Mononuclear cell (primary cell): ENCODE measurements around the gene EIF2AK2. TPM values are rescaled to one million over a fixed set of nuclear protein-coding genes. Genes with fewer than 3 reads are reported as not detected.

Source experiments
- H3K27me3 ChIP-seq: 2 replicates; pipeline ENCODE4 v1.6.0; 2011; ENCODE audit warnings: low read length, control low read depth; ENCODE audit not compliant: insufficient read depth
- H3K4me1 ChIP-seq: 2 replicates; pipeline ENCODE4 v1.5.1; 2011; ENCODE audit warnings: mild to moderate bottlenecking, low read length, control low read depth; ENCODE audit not compliant: insufficient read depth
- H3K4me3 ChIP-seq: 2 replicates; pipeline ENCODE4 v1.5.1; 2011; ENCODE audit warnings: mild to moderate bottlenecking, low read length, moderate library complexity
- H3K9me3 ChIP-seq: 2 replicates; pipeline ENCODE4 v1.5.1; 2011; ENCODE audit warnings: low read depth, mild to moderate bottlenecking, control low read depth, low read length
- total RNA-seq: library from RNA; depleted of rRNA; stranded (reverse); fragments of >200 nt; gene quantifications from one replicate; pipeline ENCODE4 v1.2.3, GENCODE V29; 2012

The EIF2AK2 gene
- total RNA-seq, 1 donor, result 40.8 TPM

GRCh38 chr2:37096568-37096967 is 60.2 kb downstream of the EIF2AK2 start:
- Histone ChIP-seq H3K4me1 (peaks cover 5% of the 10 kb centered on the region), H3K4me3 (no peak overlapping the region), H3K9me3 (no peaks in the 10 kb centered on the region), H3K27me3 (no peaks in the 10 kb centered on the region)

DNA sequence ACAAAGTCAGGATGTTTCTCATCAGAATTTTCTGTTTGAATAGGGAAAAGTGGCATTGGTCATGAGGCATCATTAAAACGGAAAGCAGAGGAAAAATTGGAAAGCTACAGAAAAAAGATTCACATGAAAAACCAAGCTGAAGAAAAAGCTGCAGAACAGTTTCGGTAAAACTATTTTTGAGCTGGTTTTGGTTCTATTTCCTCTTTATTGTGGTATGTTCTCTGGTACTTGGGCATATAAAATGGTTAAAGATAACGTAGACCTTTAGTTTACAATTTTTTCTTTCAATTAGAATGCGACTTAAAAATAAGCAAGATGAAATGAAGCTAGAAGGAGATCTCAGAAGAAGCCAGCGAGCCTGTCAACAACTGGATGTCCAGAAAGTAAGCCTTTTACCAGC is 64.9 kb downstream of the EIF2AK2 start:
- Histone ChIP-seq H3K4me1 (peaks cover 19% of the 10 kb centered on the region), H3K4me3 (no peak overlapping the region), H3K27me3 (no peaks in the 10 kb centered on the region), H3K9me3 (no peaks in the 10 kb centered on the region)

GRCh38 chr2:37090019-37090477 is 66.7 kb downstream of the EIF2AK2 start:
- Histone ChIP-seq H3K9me3 (no peaks in the 10 kb centered on the region), H3K4me3 (no peak overlapping the region), H3K27me3 (no peaks in the 10 kb centered on the region), H3K4me1 (peaks cover 26% of the 10 kb centered on the region)

DNA sequence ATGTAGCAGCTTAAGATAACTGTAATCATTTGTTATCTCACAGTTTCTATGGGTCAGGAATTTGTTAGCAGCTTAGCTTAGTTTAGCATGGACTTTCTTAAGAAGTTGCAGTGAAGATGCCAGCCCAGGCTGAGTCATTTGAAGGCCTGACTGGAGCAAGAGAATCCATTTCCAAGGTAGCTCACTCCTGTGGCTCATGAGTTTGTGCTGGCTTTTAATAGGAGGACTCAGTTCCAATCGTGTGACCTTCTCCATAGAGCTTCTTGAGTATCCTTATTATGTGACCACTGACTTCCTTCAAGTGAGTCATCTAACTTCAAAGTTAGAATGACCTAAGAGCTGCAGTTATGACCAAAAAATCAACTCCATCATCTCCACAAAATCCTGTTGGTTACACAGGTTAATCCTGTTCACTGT is 71.0 kb downstream of the EIF2AK2 start:
- H3K4me1 ChIP-seq, result peaks cover 47% of the 10 kb centered on the region
- H3K9me3 ChIP-seq, result no peaks in the 10 kb centered on the region

DNA sequence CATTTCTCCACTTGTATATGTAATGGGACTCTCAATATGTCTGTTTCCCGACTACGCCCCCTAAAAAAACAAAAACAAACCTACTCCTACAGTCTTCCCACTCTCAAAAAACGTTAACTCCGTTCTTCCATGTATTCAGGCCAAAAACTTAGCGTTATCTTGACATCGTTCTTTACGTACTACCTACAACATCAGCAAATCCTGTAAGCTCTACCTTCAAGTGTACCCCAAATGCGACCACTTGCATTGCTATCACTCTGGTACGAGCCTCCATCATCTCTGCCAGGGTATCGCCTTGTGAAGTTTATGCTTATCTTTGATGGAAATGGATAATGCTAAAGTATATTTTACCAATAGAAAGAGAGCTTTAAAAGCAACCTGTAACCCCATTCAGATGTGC is 72.0 kb downstream of the EIF2AK2 start:
- Histone ChIP-seq H3K4me1 (peaks cover 51% of the 10 kb centered on the region), H3K27me3 (no peaks in the 10 kb centered on the region), H3K4me3 (peak overlapping the region; percentile 88), H3K9me3 (no peaks in the 10 kb centered on the region)

More for the DNA sequence above, 71.0 kb downstream of the EIF2AK2 start:
- no peak overlapping the region for H3K4me3 ChIP-seq
- H3K27me3 ChIP-seq, result no peaks in the 10 kb centered on the region

DNA sequence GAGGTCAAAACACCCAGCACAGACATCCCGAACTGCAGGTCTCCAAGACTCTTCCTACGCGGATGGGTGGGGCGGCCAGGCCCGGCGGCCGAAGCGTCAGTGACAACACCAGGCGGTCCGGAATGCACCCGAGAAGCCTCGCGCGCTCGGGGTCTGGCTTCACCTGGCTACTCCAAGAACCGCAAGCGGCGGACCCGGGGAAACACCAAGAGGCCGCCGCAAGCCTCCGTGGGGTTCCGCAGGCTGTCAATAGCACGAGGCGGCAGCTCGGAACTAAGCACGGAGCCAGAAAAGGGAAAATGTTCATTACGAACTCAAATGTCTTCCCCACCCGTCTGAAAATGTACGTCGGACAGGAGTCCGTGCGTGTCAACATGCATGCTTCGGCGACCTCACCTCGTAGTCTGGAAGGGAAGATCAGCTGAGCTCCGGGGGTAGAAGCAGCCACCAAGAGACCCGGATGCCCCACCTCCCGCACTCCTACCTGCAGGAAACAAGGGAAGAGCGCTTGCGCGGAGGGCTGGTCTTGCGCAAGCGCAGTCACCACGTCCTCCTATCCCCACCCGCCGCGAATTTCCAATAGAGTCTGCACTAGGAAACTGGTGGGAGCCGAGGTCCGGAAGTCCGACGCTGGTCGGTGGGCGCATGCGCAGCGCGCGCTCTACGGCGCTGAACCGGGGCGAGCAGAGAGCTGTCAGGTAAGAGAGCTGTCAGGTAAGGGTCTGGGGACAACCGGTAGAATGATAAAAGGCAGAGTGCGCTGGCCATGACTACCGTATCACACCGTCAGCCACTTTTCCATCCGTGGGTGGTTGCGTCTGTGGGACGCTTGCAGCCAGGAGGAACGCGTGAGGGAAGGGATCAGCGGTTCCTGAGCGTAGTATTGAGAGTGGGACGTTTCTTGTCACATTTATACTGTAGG is 72.6 kb downstream of the EIF2AK2 start, which contains the start of the genes GPATCH11 and HEATR5B:
Gene GPATCH11, plus strand, starts transcription at position 646 of the 922 bp plus-strand sequence. CDS start 3,864 bp downstream, outside the sequence.
Gene HEATR5B, minus strand, starts transcription at position 500 of the 922 bp plus-strand sequence. CDS start 958 bp downstream, outside the sequence.
- Histone ChIP-seq H3K4me3 (peak within 1 kb of the TSS; percentile 88), H3K27me3 (no peaks in the 10 kb centered on the region), H3K9me3 (no peaks in the 10 kb centered on the region), H3K4me1 (peaks cover 49% of the 10 kb centered on the region)

DNA sequence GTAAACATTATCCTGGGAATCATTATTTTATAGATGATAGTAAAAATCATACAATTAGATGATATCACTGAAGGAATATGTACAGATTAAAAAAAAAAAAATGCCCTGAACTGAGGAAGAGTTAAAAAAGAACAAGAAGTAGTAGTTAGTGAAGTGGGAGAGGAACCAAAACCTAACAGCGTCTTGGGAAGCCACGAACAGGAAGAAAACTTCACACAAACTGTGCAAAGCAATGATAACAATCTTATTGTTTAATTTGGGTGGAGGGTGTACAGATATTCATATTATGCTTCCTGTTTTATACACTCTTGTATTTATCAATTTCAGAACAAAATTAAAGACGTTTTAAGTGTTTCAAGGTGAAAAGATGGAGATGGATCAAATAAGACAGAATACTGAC is 76.1 kb downstream of the EIF2AK2 start:
- Histone ChIP-seq H3K9me3 (no peaks in the 10 kb centered on the region), H3K4me1 (peaks cover 50% of the 10 kb centered on the region)

GRCh38 chr2:37080266-37080665 is 76.5 kb downstream of the EIF2AK2 start:
- no peaks in the 10 kb centered on the region for H3K9me3 ChIP-seq
- no peak overlapping the region for H3K4me3 ChIP-seq
- no peaks in the 10 kb centered on the region for H3K27me3 ChIP-seq
- peaks cover 47% of the 10 kb centered on the region for H3K4me1 ChIP-seq

More for the DNA sequence above, 76.1 kb downstream of the EIF2AK2 start:
- H3K4me3 ChIP-seq, result no peak overlapping the region
- H3K27me3 ChIP-seq, result no peaks in the 10 kb centered on the region

GRCh38 chr2:37070931-37071330 is 85.8 kb downstream of the EIF2AK2 start:
- Histone ChIP-seq H3K4me1 (no peaks in the 10 kb centered on the region), H3K9me3 (no peaks in the 10 kb centered on the region), H3K4me3 (no peak overlapping the region), H3K27me3 (no peaks in the 10 kb centered on the region)

GRCh38 chr2:37068686-37069085 is 88.1 kb downstream of the EIF2AK2 start:
- Histone ChIP-seq H3K4me1 (no peaks in the 10 kb centered on the region), H3K9me3 (no peaks in the 10 kb centered on the region), H3K4me3 (no peak overlapping the region), H3K27me3 (no peaks in the 10 kb centered on the region)

GRCh38 chr2:37061776-37062175 is 95.0 kb downstream of the EIF2AK2 start:
- Histone ChIP-seq H3K4me3 (no peak overlapping the region), H3K9me3 (no peaks in the 10 kb centered on the region), H3K27me3 (no peaks in the 10 kb centered on the region), H3K4me1 (no peaks in the 10 kb centered on the region)

DNA sequence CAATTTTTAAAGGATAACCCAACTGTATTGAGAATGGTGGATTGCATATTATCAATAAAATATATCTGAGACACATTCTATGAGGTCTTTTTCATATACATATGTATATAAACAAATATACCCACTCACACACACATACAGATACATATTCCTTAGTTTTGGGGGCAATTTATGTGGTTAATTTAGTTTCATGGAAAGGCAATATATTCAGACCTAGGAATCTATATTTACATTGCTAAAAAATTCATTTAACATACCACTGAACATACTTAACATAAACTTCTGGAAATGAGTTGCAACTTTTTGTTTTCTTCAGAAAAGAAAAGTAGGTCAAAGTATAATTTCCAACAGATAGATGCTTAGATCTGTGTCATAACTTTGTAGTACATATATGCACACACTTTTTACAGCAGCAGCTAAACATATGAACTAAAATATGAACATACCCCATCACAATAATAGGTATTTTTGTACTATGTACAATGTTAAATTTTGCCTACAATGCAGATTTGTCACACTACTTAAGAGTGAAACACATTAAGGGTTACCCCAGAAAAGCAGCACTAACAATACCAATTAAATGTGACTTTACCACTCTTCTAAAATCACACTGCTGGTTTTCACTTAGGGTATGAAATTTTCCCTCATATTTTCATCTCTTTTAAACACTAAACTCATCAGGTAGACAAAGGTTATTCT is 95.6 kb downstream of the EIF2AK2 start:
- Histone ChIP-seq H3K4me1 (no peaks in the 10 kb centered on the region), H3K4me3 (no peak overlapping the region), H3K27me3 (no peaks in the 10 kb centered on the region), H3K9me3 (no peaks in the 10 kb centered on the region)

DNA sequence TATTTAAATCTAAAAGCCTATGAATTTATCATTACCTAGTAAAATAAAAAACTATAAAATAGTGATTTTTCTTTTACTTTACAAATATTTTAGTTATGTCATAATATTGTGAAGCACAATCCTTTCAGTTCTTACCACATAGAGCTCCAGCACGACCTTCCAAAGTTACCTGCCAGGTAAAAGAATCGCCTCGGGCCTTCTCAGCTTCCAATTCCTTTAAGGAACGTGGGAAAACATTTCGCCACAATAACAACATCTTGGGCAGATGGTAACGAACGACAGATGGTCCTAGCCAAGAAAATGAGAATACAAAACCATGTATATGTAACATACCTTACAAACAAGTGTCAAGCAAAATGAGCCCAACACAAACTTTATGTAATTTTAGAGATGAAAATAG is 96.3 kb downstream of the EIF2AK2 start:
- Histone ChIP-seq H3K9me3 (no peaks in the 10 kb centered on the region), H3K27me3 (no peaks in the 10 kb centered on the region), H3K4me1 (no peaks in the 10 kb centered on the region), H3K4me3 (no peak overlapping the region)

DNA sequence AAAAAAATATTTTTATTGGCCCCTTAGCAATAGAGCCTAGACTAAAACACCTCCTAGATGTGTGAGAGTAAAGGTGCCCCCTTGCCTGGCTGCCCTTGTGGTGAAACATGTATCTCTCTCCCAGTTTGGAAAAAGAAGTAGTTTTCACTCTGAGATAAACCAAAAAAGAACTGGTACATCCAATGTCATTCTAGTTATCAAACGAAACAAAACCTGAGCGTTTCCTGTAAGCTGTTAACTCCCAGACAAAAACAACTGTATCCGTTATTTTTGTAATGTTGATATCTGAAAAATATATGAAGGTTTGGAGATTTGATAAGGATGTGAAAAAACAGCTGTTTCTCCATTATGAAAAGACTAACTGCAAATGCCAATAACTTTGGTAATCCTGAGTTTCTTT is 96.9 kb downstream of the EIF2AK2 start:
- Histone ChIP-seq H3K4me1 (no peaks in the 10 kb centered on the region), H3K4me3 (no peak overlapping the region), H3K27me3 (no peaks in the 10 kb centered on the region), H3K9me3 (no peaks in the 10 kb centered on the region)
